Skeletal muscle satellite cell (primary cell): Measurements from ENCODE around the gene LPP.

Experiments used
- H3K27me3 ChIP-seq: 2 replicates; pipeline ENCODE4 v1.7.0; 2013; ENCODE audit warnings: low read length; ENCODE audit not compliant: control insufficient read depth, insufficient read depth
- H3K36me3 ChIP-seq: 2 replicates; pipeline ENCODE4 v1.7.0; 2013; ENCODE audit warnings: mild to moderate bottlenecking, control low read depth, low read length; ENCODE audit not compliant: insufficient read depth
- H3K4me1 ChIP-seq: 2 replicates; pipeline ENCODE4 v1.7.0; 2013; ENCODE audit warnings: low read length; ENCODE audit not compliant: control insufficient read depth, insufficient read depth
- H3K4me2 ChIP-seq: 2 replicates; pipeline ENCODE4 v1.7.0; 2013; ENCODE audit warnings: mild to moderate bottlenecking, low read length
- H3K4me3 ChIP-seq: 2 replicates; pipeline ENCODE4 v1.7.0; 2013; ENCODE audit warnings: low read length
- H3K9ac ChIP-seq: 2 replicates; pipeline ENCODE4 v1.7.0; 2013; ENCODE audit warnings: mild to moderate bottlenecking, low read depth, low read length, moderate library complexity
- H3K9me3 ChIP-seq: replicated peaks from 2 replicates; pipeline ENCODE4 v1.7.0; 2013; ENCODE audit warnings: mild to moderate bottlenecking, control low read depth, low read length

The LPP gene

GRCh38 chr3:188671971-188672370 is 518.0 kb downstream of the LPP start:
- Histone ChIP-seq H3K9me3 (peaks cover 2% of the 10 kb centered on the region), H3K27me3 (no peaks in the 10 kb centered on the region), H3K4me2 (no peak overlapping the region), H3K4me1 (peaks cover 14% of the 10 kb centered on the region), H3K36me3 (no peaks in the 10 kb centered on the region), H3K9ac (no peak overlapping the region), H3K4me3 (no peak overlapping the region)

DNA sequence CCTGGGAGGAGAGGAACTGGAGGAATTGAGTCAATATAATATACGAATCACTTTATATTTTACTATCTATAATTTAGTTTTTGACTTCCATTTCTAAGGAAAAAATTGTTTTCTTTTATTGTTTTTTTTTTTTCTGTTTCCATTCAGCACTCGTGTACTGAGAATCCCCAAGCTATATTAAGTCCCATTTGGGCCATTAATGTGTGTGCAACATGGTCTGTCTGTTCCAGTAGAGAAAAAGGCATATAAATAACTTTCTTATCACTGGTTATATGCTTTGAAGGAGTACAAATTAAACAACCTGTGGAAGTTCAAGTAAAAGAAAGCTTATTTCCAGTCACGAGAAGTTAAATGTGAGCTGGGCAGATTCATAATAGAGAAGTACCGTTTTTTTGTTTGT is 518.9 kb downstream of the LPP start:
- Histone ChIP-seq H3K9me3 (peaks cover 3% of the 10 kb centered on the region), H3K36me3 (no peaks in the 10 kb centered on the region), H3K4me3 (no peak overlapping the region), H3K4me1 (peaks cover 14% of the 10 kb centered on the region), H3K9ac (no peak overlapping the region), H3K4me2 (no peak overlapping the region), H3K27me3 (no peaks in the 10 kb centered on the region)

DNA sequence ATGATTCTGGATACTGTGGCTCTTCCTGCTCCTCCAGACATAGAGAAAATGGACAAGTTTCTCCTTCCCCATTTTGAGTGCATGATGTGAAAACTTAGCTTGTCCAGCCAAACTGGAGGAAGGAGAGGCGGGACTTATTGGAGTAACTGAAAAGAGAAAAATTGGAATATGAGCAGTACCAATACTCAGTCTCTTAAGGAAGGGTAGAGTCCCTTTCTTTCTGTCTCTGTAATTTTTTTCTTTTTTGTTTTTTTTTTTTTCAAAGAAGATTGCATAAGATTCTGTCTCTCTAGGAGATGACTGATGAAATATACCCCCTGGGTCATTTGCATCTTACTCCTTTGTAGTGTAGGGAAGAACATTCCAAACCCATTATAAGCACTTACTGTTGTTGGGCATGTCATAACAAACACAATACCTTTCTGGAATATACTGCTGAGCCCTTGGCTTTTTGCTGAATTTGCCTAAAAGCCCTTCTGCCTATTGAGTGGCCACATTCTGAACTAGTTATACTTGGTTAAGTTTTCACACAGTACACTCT is 519.8 kb downstream of the LPP start:
- H3K36me3 ChIP-seq: no peaks in the 10 kb centered on the region
- H3K27me3 ChIP-seq: no peaks in the 10 kb centered on the region
- H3K4me2 ChIP-seq: peak overlapping the region; percentile 31
- peaks cover 14% of the 10 kb centered on the region for H3K4me1 ChIP-seq
- peak overlapping the region; percentile 13 for H3K4me3 ChIP-seq
- no peak overlapping the region for H3K9ac ChIP-seq
- H3K9me3 ChIP-seq: peaks cover 3% of the 10 kb centered on the region

GRCh38 chr3:188674595-188674994 is 520.6 kb downstream of the LPP start:
- Histone ChIP-seq H3K9ac (no peak overlapping the region), H3K27me3 (no peaks in the 10 kb centered on the region)

DNA sequence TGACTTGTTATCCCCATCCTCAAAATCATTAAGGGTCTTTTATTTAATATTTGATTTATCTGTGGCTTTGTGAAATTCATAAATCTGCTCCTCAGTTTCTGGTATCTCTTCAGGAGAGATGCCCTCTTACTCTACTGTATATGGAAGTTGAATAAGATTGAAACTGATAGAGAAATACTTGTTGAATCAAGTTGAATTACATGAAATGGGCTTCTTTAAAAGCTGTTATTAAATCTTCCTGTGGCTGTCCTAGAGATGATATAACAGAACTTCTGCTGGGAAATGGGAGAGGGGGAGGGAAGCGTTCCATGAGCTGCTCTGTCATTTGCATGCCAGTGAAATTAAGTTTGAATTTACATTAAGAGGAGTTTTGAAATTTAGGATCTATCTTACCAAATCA is 523.4 kb downstream of the LPP start:
- no peaks in the 10 kb centered on the region for H3K36me3 ChIP-seq
- peaks cover 3% of the 10 kb centered on the region for H3K9me3 ChIP-seq

More at GRCh38 chr3:188674595-188674994, 520.6 kb downstream of the LPP start:
- Histone ChIP-seq H3K36me3 (no peaks in the 10 kb centered on the region), H3K4me2 (no peak overlapping the region), H3K4me3 (no peak overlapping the region), H3K9me3 (peaks cover 3% of the 10 kb centered on the region), H3K4me1 (peaks cover 18% of the 10 kb centered on the region)

GRCh38 chr3:188680189-188680588 is 526.2 kb downstream of the LPP start:
- peaks cover 33% of the 10 kb centered on the region for H3K4me1 ChIP-seq
- peak overlapping the region; percentile 45 for H3K9ac ChIP-seq
- H3K4me2 ChIP-seq: peak overlapping the region; percentile 25
- H3K9me3 ChIP-seq: peaks cover 3% of the 10 kb centered on the region
- no peak overlapping the region for H3K4me3 ChIP-seq
- H3K36me3 ChIP-seq: no peaks in the 10 kb centered on the region
- no peaks in the 10 kb centered on the region for H3K27me3 ChIP-seq

More for the DNA sequence above, 523.4 kb downstream of the LPP start:
- H3K4me2 ChIP-seq: no peak overlapping the region
- H3K4me3 ChIP-seq: no peak overlapping the region
- H3K27me3 ChIP-seq: no peaks in the 10 kb centered on the region
- no peak overlapping the region for H3K9ac ChIP-seq
- peaks cover 34% of the 10 kb centered on the region for H3K4me1 ChIP-seq

- Histone ChIP-seq H3K9ac (peak overlapping the region; percentile 40), H3K4me2 (no peak overlapping the region), H3K27me3 (no peaks in the 10 kb centered on the region), H3K4me3 (no peak overlapping the region), H3K9me3 (peaks cover 3% of the 10 kb centered on the region), H3K36me3 (no peaks in the 10 kb centered on the region), H3K4me1 (peaks cover 33% of the 10 kb centered on the region)
Observed at GRCh38 chr3:188680605-188681004, 526.6 kb downstream of the LPP start.

GRCh38 chr3:188682316-188682715 is 528.4 kb downstream of the LPP start:
- Histone ChIP-seq H3K27me3 (no peaks in the 10 kb centered on the region), H3K9ac (peak overlapping the region; percentile 42), H3K9me3 (no peaks in the 10 kb centered on the region), H3K36me3 (no peaks in the 10 kb centered on the region), H3K4me3 (no peak overlapping the region), H3K4me2 (peak overlapping the region; percentile 21), H3K4me1 (peaks cover 39% of the 10 kb centered on the region)

- no peaks in the 10 kb centered on the region for H3K27me3 ChIP-seq
- H3K4me1 ChIP-seq: peaks cover 45% of the 10 kb centered on the region
- no peaks in the 10 kb centered on the region for H3K9me3 ChIP-seq
- H3K9ac ChIP-seq: peak overlapping the region; percentile 42
- no peaks in the 10 kb centered on the region for H3K36me3 ChIP-seq
- no peak overlapping the region for H3K4me3 ChIP-seq
- peak overlapping the region; percentile 21 for H3K4me2 ChIP-seq
Observed at GRCh38 chr3:188683032-188683521, 529.1 kb downstream of the LPP start.

DNA sequence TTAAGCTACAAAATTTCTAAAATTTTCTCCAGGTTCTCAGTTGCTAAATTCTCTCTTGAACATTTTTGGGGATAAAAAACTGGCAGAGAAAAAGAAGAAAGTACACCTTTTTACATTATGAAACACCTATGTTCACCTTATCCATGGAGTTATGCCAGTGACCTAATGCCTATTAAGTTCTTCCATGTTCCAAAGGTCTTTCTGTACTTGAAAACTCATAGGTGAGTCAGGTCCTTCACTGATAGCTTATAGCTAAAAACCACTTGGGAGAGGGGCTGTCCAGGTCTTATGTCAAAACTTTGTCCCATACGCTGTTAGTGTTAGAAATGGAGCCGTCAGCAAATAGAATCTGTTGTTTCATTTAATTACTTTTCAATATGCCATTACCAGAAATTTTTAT is 530.3 kb downstream of the LPP start:
- H3K4me2 ChIP-seq: no peak overlapping the region
- peaks cover 53% of the 10 kb centered on the region for H3K4me1 ChIP-seq
- H3K36me3 ChIP-seq: no peaks in the 10 kb centered on the region
- no peaks in the 10 kb centered on the region for H3K9me3 ChIP-seq
- no peak overlapping the region for H3K4me3 ChIP-seq
- no peaks in the 10 kb centered on the region for H3K27me3 ChIP-seq
- H3K9ac ChIP-seq: no peak overlapping the region

- no peaks in the 10 kb centered on the region for H3K36me3 ChIP-seq
- no peaks in the 10 kb centered on the region for H3K27me3 ChIP-seq
- no peak overlapping the region for H3K4me3 ChIP-seq
- H3K9me3 ChIP-seq: no peaks in the 10 kb centered on the region
- H3K4me1 ChIP-seq: peaks cover 42% of the 10 kb centered on the region
- no peak overlapping the region for H3K4me2 ChIP-seq
- no peak overlapping the region for H3K9ac ChIP-seq
Observed at GRCh38 chr3:188685789-188686188, 531.8 kb downstream of the LPP start.

- Histone ChIP-seq H3K4me2 (no peak overlapping the region), H3K4me1 (peaks cover 42% of the 10 kb centered on the region), H3K36me3 (no peaks in the 10 kb centered on the region), H3K27me3 (no peaks in the 10 kb centered on the region), H3K9me3 (no peaks in the 10 kb centered on the region), H3K4me3 (no peak overlapping the region), H3K9ac (no peak overlapping the region)
Observed at GRCh38 chr3:188686324-188686723, 532.4 kb downstream of the LPP start.
